Measurements from ENCODE around the gene MAPK1IP1L.

MAPK1IP1L gene

DNA sequence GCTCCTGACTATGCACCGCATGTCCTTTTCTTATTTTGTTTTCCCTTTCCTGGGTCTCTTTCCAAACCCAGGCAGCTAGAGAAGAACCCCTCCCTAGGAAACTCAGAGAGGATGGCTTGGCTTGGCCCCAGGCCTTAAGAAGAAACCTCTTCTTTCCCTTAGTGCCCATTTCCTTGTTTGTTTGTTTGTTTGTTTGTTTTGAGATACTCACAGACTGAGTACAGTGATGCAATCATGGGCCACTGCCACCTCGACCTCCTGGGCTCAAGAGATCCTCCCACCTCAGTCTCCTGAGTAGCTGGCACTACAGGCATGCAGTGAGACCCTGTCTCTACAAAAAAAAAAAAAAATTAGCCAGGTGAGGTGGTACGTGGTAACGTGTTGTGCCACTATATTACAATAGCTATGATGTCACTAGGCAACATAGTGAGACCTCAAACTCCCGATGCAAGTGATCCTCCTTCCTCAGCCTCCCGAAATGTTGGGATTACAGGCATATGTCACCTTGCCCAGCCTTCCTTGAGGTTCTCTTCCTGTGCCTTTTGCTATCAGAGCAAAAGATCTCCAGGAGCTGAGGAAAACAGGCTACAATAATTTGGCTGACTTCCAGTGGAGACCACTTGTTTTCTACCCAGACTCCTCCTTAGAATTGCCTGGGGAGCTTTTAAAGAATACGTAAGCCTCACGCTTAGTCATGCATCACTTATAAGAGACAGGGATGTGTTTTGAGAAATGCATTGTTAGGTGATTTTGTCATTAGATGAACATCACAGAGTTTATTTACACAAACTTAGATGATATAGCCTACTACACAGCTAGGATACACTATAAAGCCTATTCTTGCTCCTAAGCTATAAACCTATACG lies 43.1 kb downstream of the MAPK1IP1L start:
- Mint-ChIP-seq H3K36me3 (ENCODE audit: low read depth) (no peaks in the 10 kb centered on the region), H3K9me3 (no peaks in the 10 kb centered on the region), H3K4me3 (no peak overlapping the region), H3K27ac (no peak overlapping the region), H3K27me3 (ENCODE audit: low read depth, poor library complexity) (peaks cover 26% of the 10 kb centered on the region), H3K4me1 (peaks cover 6% of the 10 kb centered on the region)
- TF ChIP-seq, protein P1, sequence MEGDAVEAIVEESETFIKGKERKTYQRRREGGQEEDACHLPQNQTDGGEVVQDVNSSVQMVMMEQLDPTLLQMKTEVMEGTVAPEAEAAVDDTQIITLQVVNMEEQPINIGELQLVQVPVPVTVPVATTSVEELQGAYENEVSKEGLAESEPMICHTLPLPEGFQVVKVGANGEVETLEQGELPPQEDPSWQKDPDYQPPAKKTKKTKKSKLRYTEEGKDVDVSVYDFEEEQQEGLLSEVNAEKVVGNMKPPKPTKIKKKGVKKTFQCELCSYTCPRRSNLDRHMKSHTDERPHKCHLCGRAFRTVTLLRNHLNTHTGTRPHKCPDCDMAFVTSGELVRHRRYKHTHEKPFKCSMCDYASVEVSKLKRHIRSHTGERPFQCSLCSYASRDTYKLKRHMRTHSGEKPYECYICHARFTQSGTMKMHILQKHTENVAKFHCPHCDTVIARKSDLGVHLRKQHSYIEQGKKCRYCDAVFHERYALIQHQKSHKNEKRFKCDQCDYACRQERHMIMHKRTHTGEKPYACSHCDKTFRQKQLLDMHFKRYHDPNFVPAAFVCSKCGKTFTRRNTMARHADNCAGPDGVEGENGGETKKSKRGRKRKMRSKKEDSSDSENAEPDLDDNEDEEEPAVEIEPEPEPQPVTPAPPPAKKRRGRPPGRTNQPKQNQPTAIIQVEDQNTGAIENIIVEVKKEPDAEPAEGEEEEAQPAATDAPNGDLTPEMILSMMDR (IDR thresholded peaks at IDR 0.05): no peak
- DNase-seq: no peak

DNA sequence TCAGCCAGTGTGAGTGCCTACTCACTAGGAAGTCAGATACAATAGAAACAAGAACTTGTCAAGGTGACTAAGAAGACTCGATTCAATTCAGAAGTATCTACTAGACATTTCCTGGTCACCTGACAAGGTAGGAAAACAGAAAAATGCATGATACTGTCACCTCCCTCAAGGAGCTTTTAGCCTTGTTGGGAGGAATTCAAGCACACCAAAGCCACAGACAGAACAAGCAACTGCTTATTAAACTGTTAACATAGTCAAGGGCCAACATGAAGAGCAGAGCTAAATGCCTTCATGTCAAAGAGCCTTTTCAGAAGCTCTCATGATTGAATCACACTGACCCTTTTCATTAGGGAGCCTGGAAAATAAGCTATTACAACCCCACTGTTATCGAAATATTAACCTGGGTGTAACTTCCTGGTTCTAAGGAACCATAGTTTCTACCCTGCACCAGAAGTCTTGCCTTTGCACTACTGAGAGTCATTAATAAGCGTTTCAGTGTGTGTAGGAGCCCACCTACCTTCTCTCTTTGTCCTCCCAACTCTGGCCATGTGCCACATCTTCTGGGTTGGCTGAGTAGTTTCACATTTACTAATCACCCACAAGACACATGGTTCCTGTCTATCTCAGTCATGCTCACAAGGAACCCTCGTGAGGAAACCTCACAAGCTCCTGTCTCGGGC lies 46.6 kb downstream of the MAPK1IP1L start:
- H3K27me3 Mint-ChIP-seq (ENCODE audit: low read depth, poor library complexity): peaks cover 24% of the 10 kb centered on the region
- H3K4me1 Mint-ChIP-seq: peaks cover 16% of the 10 kb centered on the region
- no peak for DNase-seq

GRCh38 chr14:55098561-55098898 lies 47.1 kb downstream of the MAPK1IP1L start:
- Mint-ChIP-seq H3K4me1 (peaks cover 21% of the 10 kb centered on the region), H3K4me3 (no peak overlapping the region), H3K27ac (no peak overlapping the region), H3K9me3 (no peaks in the 10 kb centered on the region), H3K36me3 (ENCODE audit: low read depth) (no peaks in the 10 kb centered on the region), H3K27me3 (ENCODE audit: low read depth, poor library complexity) (peaks cover 21% of the 10 kb centered on the region)
- TF ChIP-seq, protein P1 (IDR thresholded peaks at IDR 0.05): no peak
- no peak for DNase-seq

More for the DNA sequence above, 46.6 kb downstream of the MAPK1IP1L start:
- TF ChIP-seq, protein P1 (IDR thresholded peaks at IDR 0.05): no peak
- H3K27ac Mint-ChIP-seq: no peak overlapping the region
- no peaks in the 10 kb centered on the region for H3K36me3 Mint-ChIP-seq (ENCODE audit: low read depth)
- no peak overlapping the region for H3K4me3 Mint-ChIP-seq
- no peaks in the 10 kb centered on the region for H3K9me3 Mint-ChIP-seq

- Mint-ChIP-seq H3K27ac (no peak overlapping the region), H3K36me3 (ENCODE audit: low read depth) (peaks cover 7% of the 10 kb centered on the region), H3K4me1 (peaks cover 29% of the 10 kb centered on the region), H3K27me3 (ENCODE audit: low read depth, poor library complexity) (peaks cover 16% of the 10 kb centered on the region), H3K4me3 (no peak overlapping the region), H3K9me3 (peaks cover 11% of the 10 kb centered on the region)
- DNase-seq: no peak
- TF ChIP-seq, protein P1 (IDR thresholded peaks at IDR 0.05): no peak
Observed at GRCh38 chr14:55099756-55100155, 48.3 kb downstream of the MAPK1IP1L start.

DNA sequence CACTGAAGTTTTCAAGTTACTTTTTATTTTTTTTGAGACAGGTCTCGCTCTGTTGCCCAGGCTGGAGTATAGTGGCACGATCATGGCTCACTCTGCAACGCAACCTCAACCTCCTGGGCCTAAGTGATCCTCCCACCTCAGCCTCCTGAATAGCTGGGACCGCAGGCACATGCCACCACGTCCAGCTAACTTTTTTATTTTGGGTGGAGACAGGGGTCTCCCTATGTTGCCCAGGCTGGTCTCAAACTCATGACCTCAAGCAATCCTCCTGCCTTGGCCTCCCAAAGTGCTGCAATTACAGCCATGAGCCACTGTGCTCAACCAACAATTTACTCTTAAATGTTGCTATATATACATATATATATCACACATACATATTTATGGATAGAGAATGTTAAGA lies 50.3 kb downstream of the MAPK1IP1L start:
- Mint-ChIP-seq H3K27ac (no peak overlapping the region), H3K9me3 (peaks cover 15% of the 10 kb centered on the region), H3K4me3 (no peak overlapping the region), H3K4me1 (peaks cover 29% of the 10 kb centered on the region), H3K36me3 (ENCODE audit: low read depth) (peaks cover 7% of the 10 kb centered on the region), H3K27me3 (ENCODE audit: low read depth, poor library complexity) (peaks cover 15% of the 10 kb centered on the region)
- TF ChIP-seq, protein P1 (IDR thresholded peaks at IDR 0.05): no peak
- no peak for DNase-seq

Measured in nephron progenitor cell (in vitro differentiated cells).